AG08396 (cell line): Measurements from ENCODE around the gene KHSRP.
A peak's percentile ranks its signal among the peaks of the same experiment; 100 is the strongest.
"Not testable (repeated sequence)": the region's sequence is repeated elsewhere in the genome, so short reads cannot be mapped to it uniquely, and the experiment has no call there.

Source experiments
- DNase-seq: peaks from one replicate; pipeline ENCODE4 v3.0.0; 2012; ENCODE audit warnings: low spot score, mixed read lengths

KHSRP gene

DNA sequence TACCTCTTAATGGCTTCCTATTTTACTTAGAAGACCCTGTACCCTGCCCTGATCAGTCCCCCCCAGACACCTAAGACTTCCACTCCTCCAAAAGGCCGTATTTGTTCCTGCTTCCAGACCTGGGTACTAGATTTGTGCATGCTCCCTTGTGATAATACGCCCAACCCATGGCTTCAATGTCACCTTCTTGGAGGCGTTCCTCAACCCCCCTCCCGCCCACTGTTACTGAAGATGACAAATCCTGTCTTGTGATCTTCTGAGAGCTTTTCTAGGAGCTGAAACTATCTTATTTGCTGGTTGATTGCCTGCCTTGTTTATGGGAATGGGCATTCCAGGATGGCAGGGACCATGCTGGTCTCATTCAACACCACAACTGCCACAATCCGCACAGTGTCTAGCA, 25.6 kb upstream of the KHSRP start:
- no peak for DNase-seq

DNA sequence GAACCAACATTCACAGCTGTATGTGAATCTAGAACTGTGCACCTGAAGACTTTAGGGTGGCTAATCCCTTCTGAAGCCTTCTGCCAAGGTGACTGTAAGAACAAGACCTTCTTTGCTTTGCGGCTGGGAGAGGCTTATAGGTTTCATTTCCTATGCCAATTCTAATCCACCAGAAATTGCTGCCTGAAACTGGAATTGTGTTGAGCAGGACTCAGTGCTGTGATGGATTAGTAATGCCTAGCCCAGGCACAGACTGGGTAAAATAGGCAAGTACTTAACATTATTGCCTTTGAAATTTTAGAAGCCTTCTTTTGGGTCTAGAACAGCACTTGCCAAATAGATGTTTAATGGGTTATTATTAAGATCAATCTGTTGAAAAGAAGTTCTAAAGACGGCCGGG, 23.4 kb upstream of the KHSRP start:
- no peak for DNase-seq

DNA sequence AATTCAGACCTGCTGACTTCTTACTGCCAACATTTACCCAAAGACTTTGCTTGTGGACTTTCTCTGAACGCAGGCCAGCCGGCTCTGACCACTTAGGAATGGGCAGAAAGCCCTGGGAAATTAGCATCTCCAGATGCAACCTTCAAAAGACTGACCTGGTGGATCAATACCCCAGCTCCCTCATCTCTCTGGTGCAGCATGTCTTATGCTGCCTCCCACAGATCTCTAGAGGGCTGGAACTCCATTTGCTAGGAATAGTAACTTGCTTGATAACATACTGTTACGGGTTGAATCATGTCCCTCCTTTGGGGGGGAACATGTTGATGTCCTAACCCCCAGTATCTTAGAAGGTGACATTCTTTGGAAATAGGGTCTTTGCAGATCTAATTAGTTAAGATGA, 21.8 kb upstream of the KHSRP start:
- no peak for DNase-seq

DNA sequence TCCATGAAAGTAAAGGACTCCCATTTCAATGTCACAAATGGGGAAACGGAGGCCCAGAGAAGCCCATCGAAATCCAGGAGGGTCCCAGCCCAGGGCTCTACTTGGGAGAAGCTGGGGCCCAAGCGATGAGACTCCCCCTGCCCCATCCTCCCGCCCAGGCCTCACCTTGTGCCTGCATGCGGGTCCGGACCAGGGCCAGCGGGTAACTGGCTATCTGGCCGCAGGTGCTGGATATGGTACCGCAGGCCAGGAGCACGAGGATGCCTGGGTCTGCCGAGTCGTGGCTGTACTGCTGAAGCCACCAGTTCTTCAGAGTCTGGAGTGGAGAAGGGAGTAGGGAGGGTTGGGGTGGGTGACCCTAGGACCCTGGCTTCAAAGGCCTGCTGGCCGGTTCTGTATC, 19.4 kb upstream of the KHSRP start:
- DNase-seq = no peak

DNA sequence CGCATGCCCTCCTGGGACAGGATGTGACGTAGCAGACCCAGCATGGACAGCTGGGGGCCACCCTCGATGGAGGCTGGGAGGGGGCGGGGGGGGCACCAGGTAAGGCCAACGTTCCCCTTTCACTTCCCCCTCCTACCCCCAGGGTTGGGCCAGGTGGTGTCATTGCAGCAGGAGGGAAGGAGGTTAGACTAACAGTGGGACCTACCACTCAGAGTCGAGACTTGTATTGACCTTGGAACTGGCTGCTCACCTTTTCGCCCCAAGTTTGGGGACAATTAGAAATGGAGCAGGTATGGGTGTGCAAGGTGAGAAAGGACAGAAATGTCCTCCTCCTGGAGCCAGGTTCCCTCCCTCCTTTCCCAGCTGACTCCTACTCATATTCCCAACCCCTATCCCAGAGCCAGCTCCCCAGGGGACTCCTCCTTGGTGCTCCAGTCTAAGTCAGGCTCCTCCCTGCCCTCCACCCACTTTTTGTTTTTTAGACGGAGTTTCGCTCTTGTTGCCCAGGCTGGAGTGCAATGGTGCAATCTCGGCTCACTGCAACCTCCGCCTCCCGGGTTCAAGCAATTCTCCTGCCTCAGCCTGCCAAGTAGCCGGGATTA, 17.6 kb upstream of the KHSRP start:
- no peak for DNase-seq

DNA sequence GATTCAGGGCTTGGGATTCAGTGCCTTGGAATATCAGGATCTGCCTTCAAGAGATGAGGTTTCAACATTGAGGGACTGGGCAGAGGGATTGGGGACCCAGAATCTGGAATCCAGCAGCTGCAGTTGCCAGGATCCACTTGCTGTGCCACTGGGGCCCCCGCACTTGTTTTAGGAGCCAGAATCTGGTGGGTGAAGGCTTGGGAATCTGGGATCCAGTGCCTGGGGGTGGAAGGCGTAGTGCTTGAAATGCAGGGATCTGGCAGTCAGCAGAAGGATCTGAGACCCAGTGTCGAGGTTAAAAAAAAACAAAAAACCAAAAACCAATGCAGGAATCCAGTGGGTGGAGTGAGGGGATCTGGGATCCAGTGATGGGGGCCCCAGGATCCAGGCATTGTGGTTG, 16.3 kb upstream of the KHSRP start:
- DNase-seq = no peak

DNA sequence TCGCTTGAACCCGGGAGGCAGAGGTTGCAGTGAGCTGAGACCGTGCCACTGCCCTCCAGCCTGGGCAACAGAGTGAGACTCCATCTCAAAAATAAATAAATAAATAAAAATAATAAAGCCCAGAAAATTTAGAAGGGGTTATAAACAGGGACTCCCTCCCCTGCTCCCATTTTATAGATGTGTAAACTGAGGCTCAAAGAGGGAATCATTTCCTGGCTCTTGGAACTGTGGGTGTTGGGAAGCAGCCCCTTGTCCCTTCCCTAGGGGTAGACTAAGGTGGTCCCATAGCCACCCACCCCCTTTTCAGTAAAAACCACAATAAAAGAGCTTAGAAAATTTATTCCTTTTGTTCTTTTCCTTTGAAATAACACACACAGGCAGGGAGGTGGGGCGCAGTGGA, 15.1 kb upstream of the KHSRP start:
- no peak for DNase-seq

DNA sequence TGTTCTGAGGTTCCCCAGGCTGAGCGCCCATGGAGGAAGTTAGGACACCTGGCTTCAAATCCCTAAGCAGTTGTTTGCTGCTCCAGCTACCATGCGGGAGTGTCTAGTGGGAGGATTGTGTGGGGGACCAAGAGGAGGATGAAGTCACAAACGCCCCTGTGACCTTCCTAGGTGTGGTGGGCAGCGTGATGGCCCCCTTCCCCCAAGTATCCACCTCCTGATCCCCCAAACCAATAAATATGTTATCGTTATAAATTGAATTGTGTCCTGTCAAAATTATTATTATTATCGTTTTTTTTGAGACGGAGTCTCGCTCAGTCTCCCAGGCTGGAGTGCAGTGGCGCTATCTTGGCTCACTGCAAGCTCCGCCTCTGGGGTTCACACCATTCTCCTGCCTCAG, 9.1 kb upstream of the KHSRP start, which contains the start of gene SLC25A41:
TSS of gene SLC25A41 (minus strand) at position 101 of the 400 bp plus-strand sequence. CDS start at position 31, 70 bp downstream.
- DNase-seq = no peak

DNA sequence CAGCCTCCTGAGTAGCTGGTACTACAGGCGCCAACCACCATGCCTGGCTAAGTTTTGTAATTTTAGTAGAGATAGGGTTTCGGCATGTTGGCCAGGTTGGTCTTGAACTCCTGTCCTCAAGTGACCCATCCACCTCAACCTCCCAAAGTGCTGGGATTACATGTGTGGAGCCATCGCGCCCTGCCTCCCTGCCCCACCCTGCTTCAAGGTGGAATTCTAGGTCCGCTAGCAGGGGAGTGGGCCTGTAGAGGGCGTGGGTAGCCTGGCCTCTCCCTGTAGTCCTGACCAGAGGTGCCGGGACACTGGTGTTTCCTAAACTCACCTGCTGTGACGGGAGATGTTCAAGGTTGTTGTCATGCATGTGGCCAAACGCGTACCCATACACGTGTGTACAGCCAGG, 8.6 kb upstream of the KHSRP start:
- no peak for DNase-seq

DNA sequence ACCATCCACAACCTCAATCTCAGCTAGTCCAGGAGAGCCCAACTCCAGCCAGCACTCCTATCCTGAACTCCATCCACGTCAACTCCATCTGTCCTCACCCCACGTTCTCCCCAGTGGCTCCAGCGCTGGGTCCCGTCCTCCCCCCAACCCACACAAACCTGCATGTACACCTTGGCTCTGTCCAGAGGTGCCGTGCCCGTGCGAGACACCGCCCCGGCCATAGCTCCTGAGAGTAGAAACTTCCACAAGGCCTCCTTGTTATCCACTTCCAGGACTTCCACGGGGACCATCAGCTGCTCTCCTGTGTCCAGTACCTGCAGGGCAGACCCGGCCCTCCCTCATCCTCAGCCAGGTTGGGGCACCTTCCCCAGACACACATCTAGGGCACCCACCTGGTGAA, 7.3 kb upstream of the KHSRP start:
- no peak for DNase-seq

DNA sequence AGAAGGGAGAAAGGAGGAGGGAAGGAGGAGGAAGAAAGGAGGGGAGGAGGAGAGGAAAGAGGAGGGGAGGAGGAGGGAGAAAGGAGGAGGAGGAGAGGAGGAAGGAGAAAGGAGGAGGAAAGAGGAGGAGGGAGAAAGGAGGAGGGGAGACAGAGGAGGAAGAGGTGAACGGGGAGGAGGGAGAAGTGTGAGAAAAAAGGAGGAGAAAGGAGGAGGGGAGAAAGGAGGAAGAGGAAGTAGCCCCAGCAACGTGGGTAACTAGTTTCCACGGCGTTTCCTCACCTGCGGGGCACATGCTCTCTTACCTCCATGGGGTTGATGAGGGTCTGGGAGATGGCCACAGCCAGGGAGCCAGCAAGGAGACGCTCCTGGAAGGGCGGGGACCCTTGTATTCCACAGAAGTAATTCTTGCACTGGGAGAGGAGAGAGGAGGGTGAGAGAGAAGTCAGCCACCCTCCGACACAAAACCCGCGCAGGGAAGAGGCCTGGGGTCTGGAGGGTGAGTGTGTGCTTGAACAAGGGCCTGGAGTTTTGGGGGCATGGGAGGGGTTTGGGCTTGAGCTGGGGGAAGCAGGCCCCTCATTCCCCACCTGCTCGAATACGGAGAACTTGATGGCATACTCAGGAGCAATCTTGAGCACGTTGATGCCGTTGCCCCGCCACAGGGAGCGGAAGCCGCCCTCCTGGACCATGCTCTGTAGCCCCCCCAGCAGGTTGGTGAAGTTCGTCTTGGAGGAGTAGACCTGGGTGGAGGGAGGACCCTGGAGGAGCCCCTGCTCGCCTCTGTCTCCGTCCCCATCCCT, 5.0 kb upstream of the KHSRP start:
- DNase-seq = no peak

DNA sequence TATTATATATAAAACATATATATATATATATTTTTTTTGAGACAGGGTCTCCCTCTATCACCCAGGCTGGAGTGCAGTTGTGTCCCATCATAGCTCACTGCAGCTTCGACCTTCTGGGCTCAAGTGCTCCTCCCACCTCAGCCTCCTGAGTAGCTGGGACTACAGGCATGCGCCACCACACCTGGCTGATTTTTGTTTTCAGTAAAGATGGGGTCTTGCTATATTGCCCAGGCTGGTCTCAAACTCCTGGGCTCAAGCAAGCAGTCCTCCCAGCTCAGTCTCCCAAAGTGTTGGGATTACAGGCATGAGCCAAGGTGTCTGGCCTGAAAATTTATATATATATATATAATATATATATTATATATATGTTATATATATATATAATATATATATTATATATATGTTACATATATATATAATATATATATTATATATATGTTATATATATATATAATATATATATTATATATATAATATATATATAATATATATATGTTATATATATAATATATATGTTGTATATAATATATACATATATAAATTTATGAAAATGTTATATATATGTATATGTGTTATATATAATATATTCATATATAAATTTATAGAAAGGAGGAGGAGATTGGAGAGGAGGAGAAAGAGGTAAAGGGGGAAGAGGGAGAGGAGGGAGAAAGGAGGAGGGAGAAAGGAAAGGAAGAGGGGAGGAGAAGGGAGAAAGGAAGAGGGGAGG, 4.2 kb upstream of the KHSRP start:
- DNase-seq = not testable (repeated sequence)

DNA sequence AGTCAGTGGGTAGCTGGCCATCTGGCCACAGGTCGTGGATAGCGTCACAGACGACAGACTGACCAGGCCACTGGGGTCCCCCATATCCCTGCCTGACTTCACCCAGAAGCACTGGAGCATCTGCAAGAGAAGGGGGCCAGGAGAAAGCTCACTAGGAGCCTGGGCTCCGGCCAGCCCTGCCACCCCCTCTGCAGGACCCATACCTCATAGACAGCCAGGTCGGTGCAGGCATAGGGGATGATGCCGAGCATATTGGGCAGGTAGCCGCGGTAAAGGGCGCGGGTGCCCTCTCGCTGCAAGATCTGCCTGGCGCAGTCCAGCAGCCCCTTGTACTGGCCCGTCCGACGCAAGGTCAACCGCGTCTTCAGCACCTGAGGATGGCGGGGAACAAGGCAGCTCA, 2.5 kb upstream of the KHSRP start:
- DNase-seq = no peak

DNA sequence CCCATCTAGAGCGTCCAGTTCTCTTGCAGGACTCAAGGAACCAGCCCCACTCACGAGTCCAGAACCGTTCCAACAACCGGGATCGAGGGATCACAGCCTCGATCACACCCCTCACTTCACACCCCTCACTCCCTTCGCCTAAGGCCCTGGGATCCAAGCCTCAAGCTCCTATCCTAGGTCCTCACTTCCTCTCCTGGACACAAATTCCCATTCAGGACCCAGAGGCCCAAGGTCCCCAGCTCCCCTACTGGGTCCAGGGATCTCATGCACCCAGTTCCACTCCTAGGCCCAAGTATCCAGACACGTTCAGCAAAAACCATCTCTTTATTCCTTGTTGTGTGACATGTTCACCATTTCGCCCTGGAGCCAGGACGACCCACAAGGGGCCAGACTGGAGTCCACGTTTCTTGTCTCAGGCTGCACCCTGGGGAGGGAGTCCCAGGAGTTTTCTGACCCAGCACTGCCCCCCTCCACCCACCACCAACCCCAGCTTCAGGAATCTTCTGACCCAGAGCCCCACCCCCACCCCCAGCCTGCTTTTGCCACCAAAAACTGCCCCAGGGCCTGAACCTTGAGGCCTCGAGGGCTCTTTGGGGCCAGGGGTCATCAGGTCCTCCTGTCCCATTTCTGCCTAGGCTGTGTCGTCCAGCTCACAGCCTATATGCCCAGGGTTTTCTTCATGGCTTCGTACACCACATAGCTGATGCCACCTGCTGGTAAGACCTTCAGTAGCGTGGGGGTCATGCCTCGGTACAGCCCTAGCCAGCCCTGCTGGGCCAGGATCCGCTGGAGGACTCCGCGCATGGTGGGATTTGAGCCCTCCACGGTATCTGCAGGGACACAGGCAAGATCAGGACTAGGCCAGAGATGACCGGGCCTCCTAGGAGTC, 1.4 kb upstream of the KHSRP start:
- no peak for DNase-seq

DNA sequence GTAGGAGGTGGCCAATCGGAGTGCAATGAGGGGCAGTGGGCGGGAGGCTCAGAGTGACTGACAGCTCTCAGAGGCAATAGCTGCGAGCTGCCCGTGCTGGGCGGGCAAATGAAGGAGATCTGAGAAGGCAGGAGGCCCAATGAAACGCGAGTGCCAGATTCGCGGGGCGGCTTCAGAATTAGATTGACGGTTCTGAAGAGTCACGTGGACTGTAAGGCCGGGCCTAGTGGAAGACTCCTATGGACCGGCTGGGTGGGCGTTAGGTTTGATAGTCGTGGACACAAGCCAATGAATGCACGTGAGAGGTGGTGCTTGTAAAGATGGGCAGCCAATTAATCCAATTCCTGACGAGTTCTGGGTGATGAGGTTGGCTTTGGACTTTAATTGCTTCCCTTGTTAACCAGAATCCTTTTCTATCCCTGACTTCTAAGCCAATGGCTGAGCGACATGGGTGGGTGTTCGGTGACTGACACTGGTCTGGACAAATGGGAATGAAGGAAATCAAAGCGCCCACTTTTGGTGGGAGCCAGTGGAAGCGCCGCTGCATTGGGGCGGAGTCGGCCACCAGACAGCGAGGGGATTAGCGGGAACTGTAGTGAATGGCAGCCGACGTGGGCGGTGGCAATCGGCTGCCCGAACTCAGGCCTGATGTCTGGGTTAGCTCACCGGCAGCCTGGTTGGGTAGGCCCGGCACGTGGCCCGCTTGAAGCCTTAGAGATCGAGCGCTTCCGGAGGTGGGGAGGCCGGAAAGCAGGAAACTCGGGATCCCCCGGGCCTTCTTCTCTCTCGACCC, 524 bp upstream of the KHSRP start:
- peak; percentile 99 for DNase-seq

DNA sequence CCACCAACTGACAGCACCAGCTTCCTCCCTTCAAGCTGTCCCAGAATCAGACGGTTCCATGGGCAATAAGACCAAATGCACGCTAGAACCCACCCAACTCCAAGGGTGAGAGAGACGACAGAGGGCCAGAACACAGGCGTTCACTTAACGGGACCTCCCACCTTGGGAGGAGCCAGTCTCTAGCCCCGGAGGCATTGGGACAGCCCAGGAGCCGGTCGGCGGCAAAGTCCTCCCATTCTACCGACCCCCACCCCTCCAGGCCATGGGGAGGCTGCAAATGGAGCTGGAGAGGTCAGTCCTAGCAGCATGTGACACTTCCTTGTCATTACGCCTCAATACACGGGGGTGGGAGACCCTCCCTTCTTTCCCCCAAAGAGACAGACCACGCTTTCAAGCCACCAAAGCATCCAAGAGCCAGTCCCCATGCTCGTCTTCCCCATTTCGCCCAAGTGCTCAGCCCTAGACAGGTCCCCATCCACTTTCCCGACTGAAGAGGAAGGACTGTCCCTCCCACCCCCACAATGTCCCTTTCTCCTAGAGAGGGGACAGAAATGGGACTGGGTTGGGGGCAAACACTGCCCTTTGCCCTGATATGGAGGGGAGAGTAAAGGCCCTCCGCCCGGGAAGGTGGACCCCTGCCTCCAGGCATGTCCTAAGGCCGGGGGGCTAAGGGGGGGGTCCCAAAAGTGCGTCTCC, 964 bp downstream of the KHSRP start:
- peak; percentile 83 for DNase-seq

DNA sequence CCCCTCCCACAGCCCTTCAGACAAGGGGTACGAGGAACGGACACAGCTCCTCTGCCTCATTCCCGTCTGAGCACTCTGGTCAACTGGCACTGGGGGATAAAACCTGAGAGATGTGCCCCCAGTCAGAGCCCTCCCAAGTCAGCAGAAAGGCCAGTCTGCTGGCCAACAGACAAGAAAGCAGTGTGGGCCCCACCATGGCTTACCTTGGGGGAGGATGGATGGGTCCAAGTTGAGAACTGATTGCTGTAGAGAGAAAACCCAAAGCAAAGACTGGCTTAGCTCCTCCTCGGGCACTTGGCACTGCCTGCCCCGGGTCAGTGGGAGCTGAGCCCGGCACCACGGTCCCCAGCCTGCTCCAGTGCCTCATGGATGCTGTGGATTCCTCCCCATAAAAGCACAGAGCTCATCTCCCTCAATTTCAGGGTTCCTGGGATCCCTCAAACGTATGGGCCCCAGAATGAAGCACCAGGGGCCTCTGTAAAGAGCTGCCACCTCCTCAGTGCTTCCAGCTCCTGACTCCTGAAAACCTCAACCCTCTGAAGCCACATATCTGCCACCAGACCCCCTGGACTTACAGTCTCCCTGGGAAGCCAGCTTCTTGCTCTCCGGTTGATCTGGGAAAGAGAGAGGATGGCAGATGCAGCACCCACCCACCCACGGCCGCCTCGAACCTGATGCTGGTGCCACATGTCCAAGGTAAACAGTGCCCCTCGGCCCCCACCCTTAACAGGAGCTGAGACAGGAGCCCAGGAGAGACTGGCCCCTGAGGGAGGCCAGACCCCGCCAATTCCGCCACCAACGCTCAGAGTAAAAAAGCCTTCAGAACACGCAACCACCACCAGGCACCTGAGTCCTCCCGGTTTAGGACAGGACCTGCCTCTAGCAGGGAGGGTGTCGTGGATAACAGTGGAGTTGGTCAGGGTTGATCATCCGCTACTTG, 3.3 kb downstream of the KHSRP start:
- DNase-seq = no peak

DNA sequence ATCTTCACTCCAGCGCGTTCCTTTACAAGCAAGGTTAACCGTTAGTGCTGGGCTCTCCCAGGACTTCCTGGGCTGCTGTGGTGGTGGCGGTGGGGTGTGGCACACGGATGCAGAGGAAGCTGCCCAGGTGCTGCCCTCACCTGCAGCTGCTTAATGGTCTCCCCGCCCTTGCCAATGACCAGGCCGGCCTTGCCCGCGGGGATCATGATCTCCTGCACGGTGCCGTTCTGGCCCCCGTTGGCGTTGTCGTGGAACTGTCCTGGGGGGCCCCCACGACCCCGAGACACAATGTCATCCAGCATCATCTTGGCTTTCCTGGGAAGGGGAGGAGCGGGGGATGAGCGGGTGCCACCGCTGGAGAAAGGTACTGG, 6.1 kb downstream of the KHSRP start:
- no peak for DNase-seq

DNA sequence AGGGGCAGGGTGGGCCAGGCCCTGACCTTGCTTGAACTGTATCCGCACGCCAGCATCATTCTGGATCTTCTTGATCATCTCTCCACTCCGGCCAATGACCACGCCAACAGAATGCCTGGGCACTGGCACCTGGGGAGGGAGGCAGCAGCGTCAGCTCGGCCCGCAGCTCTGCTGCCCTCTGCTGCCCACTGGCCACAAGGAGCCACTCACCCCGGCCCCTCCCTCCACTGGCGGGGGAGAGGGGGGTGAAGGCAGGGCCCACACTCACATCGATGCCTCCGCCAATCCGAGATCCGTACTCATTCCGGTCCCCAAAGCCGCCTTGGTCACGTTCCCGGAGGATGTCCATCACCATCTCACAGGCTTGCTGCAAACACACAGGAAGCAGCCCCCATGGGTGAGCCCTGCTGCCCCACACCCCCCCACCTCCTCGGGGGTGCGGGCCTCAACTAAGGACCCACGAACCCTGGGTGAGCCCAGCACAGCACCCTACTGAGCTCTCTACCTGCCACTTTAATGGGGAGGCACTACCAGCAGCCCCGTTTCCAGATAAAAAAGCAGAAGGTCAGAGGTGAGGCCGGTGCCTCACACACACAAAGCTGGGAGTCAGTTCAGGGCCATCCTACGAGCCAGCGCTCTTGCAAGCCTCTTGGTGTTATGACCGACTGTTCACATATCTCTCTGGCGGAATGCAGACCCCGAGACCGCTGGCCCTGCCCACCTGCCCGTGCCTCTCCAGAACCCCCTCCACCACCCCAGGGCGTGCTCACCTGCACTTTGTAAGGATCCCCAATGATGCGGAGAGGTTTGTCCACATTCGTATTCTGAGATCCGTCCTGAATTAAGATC, 6.7 kb downstream of the KHSRP start:
- peak; percentile 72 for DNase-seq
